GM18517 (cell line): Measurements from ENCODE around the gene ABR.
"Not testable (repeated sequence)": the region's sequence is repeated elsewhere in the genome, so short reads cannot be mapped to it uniquely, and the experiment has no call there.

Experiments used
- ATAC-seq: cut with Tn5 transposase; IDR thresholded peaks from one replicate; pipeline ENCODE4 v1.9.1; 2021; ENCODE audit warnings: mild to moderate bottlenecking, moderate library complexity; ENCODE audit not compliant: unreplicated experiment

Gene ABR

DNA sequence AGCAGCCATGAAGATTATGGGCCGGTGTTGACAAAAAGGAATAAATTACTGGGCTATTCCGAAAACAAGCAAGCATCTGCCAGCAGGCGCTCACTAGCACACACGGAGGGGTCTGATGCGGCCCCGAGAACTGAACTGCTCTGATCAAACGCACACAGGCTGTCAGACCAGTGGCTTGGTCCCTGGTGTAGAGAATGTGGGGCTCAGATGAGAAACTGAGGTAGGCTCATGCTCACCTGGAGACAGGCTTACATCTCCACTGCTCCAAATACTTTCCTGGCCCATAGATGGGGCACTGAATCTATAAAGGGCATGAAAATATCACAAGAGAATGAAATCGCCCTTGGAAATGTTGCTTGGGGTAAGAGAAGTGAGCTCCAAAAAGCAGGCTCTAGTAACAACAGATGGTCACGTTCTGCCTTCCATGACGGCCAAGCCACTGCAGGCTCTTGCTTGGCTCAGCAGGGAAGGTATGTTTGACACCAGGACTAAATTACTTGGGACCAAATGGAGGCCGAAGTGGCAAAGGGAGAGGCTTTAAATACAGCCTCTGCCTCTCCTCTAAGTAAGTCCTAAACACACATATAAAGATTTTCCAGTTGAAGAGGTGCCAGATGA lies 5.4 kb downstream of the ABR start:
- ATAC-seq: no peak

DNA sequence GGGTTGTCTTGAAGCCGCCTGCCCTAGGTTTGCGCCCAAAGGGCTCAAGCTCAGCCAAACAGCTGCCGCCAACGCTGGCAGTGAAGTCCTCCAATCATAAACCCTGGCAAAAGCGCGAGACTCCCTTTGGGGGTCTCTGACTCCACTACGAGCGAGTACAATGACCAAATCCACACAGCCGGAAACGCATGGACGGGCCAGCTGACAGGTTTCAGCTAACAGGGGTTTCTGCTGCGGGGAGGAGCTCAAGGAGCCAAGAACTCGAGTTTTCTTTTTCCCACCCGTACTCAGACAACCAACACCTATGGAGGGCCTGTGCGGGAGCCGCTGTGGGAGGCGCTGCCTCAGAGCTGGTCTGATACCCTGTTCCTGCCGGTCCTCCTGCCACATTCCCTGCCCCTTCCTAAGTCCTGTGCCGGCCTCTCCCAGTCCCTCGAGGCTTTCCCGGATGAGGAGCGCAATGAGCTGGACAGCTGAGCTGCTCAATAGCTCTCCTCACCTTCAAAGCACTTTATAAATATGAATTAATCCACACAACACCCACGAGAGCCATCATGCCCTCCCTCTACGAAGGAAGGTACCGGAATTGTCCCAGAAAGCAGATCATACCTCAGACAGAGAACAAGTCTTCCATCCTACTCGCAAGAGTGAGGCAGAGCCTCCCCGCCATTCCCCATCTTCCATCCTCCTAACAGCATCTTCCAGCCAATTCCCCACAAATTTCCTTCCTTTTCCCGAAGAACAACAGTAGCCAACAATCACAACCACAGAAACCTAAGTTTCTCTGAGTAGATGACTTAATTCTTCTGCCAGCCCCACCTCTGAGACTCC lies 6.1 kb downstream of the ABR start:
- ATAC-seq: no peak

DNA sequence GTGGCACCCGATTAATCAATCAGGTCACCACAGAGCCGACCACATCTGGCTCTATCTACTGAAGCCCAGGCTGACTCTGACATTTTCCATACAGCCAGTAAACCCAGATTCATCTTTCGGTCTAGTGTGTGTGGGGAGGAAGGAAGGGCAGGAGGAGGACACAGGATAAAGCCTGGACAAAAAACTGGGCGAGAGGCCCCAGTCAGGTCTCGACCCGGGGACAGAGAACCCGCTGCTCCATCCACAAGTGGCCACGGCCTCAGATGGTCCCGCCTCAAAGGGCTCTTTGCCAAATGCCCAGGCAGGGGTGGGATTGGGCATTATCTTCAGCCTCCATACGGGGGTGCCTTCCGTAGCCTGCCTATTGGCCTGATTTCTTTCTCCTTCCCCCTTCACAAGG lies 7.8 kb downstream of the ABR start:
- ATAC-seq: no peak

DNA sequence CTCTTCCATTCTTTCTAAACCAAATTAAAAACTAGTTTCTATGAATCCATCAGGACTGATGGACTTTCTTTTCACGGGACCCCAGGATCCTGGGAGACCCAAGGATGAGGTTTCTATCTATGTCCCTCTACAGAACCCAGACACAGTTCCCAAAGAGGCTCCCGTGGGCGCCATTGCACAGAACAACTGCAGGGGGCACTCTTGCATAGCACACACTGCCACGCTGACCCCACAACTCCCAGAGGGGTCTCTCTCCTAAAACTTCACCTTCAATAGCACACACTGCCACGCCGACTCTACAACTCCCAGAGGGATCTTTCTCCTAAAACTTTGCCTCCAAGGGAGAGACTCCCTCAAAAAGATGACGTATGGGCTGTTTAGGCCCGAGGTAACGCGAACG lies 9.0 kb downstream of the ABR start:
- ATAC-seq: no peak

DNA sequence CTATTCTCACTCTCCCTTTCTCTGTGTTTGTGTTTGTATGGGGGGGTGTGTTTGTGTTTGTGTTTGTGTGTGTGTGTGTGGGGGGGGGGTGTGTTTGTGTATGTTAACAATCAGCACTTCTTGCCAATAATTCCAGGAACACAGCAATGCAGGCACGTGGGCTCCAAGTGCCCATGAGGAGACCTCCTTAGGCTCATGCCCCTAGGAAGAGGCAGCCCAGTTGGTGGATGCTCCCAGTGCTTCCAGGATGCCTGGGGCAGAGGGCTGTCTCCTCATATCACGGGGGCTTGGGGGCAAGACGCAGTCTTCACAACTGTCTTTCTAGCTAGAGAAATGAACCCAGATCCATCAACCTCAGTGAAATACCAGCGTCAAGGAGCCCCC lies 9.9 kb downstream of the ABR start:
- no peak for ATAC-seq

DNA sequence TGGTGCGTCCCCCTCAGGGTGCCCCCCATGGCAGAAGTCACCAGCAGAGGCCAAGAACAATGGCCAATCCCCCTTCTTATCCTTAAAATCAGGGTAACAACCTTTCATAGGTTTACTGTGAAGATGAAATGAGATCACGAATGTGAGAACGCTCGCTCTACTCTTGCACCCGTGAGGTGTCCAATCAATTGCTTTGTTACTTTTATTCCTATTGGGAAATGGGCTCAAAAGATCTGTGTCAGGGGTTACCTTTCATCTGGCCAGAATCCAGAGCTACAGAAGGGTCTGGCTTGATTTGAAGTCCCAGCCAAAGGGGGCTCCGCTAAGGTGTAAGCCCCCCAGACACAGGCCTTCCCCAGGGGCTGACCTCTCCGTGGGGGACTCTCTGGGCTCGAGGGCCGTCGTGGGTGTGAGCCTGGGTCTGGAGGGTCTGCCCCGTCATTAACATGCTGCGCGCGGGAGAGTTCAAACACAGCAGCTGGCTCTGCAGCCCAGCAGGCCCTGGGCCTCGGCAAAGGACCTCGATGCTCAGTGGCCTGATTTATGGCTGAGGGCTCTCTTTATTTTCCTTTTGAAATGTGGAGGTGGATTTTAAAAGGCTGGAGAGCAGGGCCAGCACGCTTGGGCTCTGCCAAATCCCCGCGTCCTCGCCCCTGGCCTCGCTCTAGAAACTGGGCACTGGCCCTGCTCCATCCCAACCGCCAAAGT lies 10.4 kb downstream of the ABR start:
- ATAC-seq: no peak

DNA sequence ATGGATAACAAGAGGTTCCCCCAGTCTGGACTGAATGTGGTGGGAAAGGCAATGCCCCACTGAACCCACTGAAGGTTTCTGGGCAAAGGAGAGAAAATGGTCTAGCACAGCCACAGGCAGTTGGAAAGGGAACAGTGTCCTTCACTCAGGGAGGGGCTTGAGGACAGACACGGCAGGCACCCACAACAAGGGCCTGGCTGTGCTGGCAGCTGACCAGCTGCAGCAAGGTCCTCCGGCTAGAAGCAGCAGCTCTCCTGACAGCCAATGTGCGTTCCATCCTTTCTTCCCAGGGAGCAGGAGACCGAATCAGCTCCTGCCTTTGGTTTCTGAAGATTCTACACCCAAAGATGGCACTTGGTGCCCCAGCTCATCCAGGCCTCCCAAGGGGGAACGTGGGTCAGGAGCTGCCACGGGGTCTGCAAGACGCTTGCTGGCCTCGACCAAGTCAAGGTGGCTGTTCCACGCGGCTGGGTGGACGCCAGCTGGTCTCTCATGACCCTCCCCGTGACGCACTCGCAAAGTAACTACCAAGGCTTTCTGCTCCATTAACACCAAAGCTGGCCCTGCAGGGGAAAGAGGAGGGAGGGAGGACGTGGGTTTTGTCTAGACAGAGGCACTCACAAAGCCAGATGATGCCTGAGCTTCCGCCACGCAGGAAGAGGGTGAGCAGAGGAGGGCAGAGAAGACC lies 11.1 kb downstream of the ABR start:
- ATAC-seq: no peak

DNA sequence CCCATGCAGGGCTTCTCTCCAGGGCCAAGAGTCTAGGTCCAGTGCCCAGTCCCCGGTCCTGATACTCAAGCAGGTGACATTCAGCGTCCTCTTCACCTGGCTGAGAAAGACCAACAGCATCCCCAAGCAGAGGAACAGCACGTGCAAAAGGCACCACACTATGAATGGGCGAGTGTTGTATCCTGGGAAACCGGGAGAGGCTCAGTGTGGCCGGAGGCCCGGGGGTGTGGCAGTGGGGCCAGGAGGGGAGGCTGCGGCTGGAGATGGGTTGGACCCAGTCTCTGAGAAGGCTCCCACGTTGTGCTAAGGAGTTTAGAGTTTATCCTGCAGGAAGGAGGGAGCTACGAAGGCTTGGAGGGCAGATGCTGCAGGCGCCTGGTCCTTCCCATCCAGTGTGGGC lies 13.5 kb downstream of the ABR start:
- ATAC-seq: no peak

DNA sequence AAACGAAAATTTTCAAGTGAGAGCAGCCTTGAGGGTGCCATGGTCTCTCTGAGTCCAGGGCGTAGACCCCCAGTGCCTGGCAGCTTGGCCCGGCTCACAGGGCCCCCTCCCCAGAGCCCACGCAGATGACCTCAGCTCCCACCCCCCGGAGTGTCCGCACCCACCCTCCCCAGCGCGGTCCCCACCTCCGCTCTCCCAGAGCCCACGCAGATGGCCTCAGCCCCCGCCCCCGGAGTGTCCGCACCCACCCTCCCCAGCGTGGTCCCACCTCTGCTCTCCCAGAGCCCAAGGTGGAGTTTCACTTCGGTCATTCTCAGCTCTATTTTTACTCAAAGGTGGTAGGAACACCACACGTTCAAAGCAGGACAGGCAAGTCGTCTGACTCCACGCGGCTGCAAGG lies 13.9 kb downstream of the ABR start:
- no peak for ATAC-seq

DNA sequence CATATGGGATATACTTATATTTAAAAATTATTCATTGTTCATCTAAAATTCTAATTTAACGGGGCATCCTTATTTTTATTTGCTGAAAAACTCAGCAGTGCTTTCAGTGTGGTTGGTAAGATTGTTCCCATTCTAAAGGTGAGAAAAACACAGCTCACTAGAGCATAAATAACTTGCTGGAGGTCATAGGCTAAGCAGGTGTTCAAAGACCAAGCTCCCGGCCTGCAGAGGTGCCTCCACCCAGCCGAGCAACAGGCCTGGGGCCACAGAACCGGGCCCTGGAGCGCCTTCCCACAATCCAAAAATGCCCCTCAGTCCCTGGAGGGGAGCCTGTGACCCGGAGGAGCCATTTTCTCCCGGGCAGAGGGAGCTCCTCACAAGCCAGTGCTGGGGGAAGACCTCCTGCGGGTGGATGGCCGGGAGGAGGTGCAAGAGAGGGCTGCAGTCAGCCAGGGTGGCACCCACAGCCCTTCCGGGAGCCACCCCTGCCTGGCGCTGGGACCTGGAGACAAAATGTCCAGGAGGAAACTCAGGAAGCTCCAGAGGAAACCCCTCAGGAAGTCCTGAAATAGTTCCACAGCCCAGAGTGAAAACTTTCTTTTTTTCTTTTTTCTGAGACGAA lies 14.7 kb downstream of the ABR start:
- no peak for ATAC-seq

DNA sequence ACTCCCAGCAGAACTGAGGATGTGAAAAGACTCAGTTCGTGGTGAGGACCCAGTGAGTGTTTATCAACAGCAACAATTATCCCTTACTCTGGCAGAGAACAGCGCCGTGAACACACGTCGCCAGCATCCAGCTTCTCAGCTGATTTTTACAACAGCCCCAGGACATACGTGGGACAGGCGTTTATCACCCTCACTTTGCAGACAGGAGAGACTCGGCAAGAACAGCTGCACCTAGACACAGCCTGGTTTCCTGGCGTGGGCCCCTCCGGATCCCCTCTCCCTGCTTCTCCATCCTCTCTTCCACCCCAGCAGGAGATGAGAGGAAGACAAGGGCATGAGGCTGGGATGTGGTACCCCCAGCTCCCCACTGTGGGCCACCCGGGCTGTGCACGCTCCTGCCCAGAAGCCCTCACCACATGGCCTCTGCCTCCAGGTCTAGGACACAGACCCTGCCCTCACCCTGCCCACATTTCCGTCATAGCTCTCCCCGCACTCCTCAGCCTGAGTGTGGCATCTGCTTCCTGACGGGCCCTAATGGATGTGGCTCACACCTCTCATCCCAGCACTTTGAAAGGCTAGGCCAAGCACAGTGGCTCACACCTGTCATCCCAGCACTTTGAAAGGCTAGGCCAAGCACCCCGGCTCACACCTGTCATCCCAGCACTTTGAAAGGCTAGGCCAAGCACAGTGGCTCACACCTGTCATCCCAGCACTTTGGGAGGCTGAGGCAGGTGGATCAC lies 17.5 kb downstream of the ABR start:
- no peak for ATAC-seq

DNA sequence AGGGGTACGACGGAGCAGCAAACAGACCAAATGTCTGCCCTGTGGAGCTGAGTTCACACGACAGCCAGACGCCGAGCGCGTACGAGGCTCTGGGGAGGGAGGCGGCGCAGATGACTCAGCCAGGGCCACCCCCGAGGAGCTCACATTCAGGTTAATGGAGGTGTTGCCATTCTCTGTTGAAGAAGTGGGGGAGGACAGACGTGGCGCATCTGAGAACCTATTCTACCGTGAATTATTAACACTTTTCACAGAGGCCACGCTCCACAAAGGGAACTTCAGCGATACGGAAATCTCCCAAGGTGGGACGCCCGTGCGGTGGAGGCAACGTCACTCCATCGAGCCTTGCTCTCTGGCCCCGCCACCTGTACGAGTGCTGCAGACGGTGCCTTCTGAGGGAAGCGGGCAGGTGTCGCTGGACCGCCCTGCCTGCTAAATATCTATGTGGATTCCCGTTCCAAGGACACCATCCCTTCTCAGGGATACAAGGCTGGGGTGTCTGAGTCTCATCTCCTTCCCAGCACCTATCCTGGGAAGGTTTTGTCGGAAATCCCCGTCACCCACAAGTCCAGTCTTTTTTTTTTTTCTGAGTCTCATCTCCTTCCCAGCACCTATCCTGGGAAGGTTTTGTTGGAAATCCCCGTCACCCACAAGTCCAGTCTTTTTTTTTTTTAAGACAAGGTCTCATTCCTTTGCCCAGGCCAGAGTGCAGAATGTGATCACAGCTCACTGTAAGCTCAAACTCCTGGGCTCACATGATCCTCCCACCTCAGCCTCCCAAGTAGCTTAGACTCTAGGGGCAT lies 19.0 kb downstream of the ABR start:
- no peak for ATAC-seq

DNA sequence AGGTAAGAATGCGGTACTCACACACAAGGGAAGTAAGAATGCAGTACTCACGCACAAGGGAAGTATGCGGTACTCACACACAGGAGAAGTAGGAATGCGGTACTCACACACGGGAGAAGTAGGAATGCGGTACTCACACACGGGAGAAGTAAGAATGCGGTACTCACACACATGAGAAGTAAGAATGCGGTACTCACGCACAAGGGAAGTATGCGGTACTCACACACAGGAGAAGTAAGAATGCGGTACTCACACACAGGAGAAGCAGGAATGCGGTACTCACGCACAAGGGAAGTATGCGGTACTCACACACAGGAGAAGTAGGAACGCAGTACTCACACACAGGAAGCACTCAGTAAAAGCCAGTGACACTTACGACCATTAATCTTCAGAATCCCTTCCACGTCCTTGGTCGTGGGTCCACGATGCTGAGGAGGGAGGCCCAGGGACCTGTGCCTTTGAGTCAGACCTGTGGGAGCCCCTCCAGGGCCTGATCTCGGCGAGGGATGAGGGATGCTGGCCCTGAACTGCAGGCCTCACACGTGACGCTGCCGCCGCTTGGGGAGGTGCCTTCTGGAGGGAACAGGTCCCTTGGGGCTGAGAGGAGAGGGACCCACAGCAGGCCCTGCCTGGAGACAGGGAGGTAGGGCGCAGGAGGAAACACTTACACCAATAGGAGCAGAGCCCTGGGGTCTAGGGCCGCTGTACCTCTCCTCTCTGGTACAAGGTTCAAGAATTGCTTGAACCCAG lies 20.2 kb downstream of the ABR start:
- no peak for ATAC-seq

DNA sequence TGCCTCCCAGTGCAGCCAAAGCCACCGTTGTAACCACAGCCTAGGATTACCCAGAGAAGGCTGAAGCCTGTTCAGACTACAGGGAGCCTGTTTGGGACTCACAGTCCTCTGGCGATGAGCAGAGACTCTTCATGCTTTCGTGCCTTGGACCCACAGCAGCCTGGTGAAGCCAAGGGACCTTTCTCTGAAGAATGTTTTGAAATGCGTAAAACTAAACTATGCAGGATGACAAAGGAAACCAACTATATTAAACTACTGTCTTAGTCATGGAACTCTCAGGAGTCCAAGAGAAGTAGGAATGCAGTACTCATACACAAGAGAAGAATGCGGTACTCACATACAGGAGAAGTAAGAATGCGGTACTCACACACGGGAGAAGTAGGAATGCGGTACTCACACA lies 20.9 kb downstream of the ABR start:
- ATAC-seq: no peak

DNA sequence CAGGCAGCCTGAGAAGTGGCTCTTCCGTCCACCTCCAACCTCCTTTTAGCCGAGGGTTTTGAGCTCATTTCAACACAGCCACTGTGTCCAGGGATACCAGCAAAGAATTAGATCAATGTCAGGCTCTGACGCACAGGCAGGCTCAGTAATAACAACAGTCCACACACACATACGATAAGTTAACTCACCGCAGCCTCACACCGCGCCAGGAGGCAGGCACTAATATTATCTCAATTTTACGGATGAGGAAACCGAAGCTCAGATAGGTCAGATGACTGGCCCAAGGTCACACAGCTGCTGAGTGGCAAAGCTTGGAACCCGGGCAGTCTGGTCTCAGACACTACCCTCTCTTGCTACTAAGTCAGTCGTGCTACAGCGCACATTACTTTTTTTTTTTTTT lies 22.9 kb downstream of the ABR start:
- no peak for ATAC-seq

DNA sequence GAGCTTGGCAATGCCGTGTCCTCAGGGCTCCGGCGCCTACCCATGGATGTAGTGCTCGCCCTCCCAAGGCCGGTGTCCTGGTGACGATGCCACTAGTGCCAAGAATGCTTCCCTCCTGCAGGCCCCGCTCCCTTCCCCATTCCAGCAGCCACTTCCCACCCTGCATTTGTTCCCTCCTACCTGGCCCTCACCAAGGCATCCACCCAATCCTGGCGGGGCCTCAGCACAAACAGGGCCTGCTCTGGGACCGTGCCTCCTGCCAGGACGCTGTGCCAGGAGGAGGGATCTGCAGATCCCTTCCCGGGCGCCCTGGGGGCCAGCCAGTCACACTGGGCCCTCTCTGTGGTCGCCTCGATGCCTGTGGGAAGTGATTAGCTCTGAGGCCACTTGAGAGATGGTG lies 25.1 kb downstream of the ABR start:
- no peak for ATAC-seq

DNA sequence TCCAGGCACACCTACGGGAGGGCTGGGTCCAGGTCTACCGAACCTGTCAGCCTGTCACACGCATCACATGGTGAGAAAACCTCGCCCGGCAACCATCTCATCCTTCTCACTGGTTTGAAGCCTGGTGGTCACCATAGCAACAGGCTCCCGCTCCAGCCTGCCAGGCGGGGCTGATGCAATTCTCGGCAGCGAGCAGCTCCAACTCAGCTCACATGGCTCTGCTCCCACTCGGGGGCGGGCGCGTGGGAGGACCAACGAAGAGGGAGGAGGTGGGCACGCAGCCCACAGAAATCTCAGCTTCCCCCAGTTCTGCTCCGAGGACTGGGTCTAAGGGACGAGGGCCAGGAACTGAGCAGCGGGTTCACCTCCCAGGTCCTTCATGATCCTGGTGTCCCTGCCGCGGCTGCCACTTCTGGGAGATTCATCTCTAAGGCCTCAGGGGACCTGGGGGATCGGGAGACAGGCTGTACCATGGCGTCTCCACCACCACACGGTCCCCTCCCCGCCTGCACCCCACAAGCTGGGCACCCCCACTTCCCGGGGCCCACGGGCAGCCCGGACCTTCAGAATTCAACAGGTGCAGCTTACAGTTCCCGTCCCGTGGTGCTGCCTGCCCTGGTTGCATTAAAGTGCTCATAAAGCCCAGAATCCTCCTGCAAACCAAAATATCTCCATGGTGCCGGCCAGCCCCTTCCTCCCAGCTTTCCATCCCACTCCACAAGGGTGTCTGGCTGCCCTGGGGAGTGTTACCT lies 25.8 kb downstream of the ABR start:
- no peak for ATAC-seq

DNA sequence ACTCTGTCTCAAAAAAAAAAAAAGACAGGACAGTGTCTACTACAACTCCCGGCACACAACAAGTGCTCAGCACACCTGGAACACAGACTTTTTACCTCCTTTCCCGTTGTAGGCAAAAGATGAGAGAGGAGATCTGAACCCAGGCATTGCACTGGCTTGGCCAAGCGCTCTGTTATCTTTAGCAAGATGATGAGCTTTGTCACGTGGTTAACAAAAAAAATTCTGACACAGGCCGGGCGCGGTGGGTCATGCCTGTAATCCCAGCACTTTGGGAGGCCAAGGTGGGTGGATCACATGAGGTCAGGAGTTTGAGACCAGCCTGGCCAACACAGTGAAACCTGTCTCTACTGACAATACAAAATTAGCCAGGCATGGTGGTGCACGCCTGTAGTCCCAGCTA lies 27.2 kb downstream of the ABR start:
- not testable (repeated sequence) for ATAC-seq
